ENCODE data around the gene SMOC1.

The SMOC1 gene

DNA sequence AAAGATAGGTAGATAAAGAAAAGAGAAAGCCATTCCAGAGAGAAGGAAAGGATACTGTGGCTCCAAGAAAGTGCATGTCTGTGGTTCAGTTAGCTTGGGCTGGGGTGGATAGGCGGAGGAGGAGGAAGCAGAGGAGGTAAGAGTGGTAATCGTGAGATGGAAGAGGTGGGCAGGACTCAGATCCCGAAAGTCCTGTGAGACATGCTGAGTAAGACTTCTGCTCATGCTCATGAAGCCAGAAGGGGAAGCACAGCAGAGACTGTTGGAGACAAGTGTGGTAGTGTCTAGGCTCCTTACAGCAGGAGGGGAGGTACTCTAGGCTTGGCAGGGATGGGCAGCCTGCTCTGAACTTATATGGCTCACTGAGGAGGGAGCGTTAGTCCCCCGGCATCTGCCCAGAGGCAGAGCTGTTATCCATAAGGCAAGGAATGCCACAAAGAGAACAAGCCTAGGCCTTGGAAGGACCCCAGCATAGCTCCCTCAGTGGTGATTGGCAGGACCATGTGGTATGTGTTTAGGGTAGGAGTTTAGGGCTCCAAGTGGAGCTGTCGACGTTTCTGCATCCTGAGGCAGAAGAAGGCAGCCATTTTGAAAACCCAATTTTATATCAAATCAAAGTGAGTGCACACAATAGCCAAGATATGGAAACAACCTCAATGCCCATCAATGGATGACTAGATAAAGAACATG is 135.3 kb downstream of the SMOC1 start:
- Histone ChIP-seq H3K36me3 (ENCODE audit: insufficient read depth, low read length) (no peaks in the 10 kb centered on the region), H3K4me1 (ENCODE audit: insufficient read depth, low read length) (no peaks in the 10 kb centered on the region), H3K27ac (ENCODE audit: low read depth, low read length) (no peak overlapping the region), H3K27me3 (ENCODE audit: insufficient read depth, low read length) (no peaks in the 10 kb centered on the region), H3K9ac (ENCODE audit: low read depth, low read length) (no peak overlapping the region), H3K4me3 (ENCODE audit: low read length) (no peak overlapping the region), H3K9me3 (ENCODE audit: insufficient read depth, low read depth, low read length) (no peaks in the 10 kb centered on the region)
- WGBS = 89% methylated on average over 7 of the region's 7 CpGs

DNA sequence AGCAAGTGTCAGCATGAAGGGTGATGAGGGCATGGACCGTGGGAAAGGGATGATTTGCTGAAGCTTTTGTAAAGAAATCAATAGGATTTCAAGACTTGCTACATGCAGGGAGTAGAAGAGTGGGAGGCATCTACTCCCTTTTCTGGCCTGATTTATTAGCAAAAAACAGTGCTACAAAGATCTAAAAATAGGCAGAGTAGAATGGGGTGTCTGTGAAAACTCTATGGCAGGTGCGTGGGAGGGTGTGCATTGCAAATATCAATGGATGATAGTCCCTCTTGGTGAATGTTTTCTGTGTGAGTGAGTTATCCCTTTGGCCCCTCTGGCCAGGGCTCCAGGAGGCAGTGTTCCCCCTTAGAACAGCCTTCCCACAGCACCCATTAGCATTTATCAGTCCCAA is 139.0 kb downstream of the SMOC1 start:
- H3K9me3 ChIP-seq (ENCODE audit: insufficient read depth, low read depth, low read length) = no peaks in the 10 kb centered on the region
- no peaks in the 10 kb centered on the region for H3K27me3 ChIP-seq (ENCODE audit: insufficient read depth, low read length)
- 64% methylated on average over 2 of the region's 2 CpGs for WGBS
- H3K36me3 ChIP-seq (ENCODE audit: insufficient read depth, low read length) = no peaks in the 10 kb centered on the region
- no peak overlapping the region for H3K4me3 ChIP-seq (ENCODE audit: low read length)
- H3K9ac ChIP-seq (ENCODE audit: low read depth, low read length) = no peak overlapping the region
- H3K4me1 ChIP-seq (ENCODE audit: insufficient read depth, low read length) = no peaks in the 10 kb centered on the region
- H3K27ac ChIP-seq (ENCODE audit: low read depth, low read length) = no peak overlapping the region

DNA sequence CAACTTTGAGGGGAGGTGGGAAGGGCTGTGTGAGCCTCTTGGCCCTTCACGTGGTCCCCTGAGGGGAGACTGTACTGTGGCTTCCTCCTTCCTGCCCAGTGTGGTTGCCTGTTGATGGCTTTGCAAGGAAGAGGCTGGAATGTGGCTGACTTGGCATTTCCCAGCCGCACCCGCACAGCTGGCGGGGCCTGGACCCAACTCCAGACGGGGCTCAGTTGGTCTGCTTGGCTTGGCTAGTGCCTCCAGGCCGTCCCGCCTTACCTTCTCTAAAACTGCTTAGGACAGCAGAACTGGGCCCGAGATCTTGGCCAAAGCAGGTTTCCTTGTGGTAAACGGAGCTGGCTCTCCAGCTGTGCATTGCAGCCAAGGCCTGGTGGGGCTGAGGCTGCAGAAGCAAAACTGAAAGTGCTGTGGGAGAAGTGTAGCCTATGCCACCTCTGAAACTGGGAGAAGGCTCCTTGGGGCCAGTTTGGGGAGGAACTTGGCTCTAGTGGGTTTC is 139.5 kb downstream of the SMOC1 start:
- H3K27ac ChIP-seq (ENCODE audit: low read depth, low read length) = no peak overlapping the region

DNA sequence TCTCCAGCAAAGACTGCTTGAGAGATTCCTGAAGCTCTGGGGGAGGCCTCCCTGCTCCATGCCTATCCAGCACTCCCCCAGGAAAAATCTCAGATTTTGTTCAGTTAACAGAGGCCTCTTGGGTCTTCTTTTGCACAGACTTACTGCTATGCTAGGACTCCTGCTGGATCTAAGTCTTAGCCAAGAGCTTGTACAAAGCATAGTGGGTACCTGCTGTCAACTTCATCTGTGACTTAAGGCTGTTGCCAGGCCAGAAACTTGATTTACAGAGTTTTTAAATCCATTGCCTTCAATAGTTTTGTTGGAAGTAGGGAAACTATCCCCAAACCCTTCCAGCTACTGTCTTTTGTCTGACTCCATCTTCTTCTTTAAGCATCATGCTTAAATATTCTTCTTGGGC is 140.5 kb downstream of the SMOC1 start:
- Histone ChIP-seq H3K4me1 (ENCODE audit: insufficient read depth, low read length) (no peaks in the 10 kb centered on the region), H3K27ac (ENCODE audit: low read depth, low read length) (no peak overlapping the region)

More for the DNA sequence above, 139.5 kb downstream of the SMOC1 start:
- no peaks in the 10 kb centered on the region for H3K36me3 ChIP-seq (ENCODE audit: insufficient read depth, low read length)
- H3K9ac ChIP-seq (ENCODE audit: low read depth, low read length) = no peak overlapping the region
- WGBS = 84% methylated on average over 9 of the region's 9 CpGs
- no peaks in the 10 kb centered on the region for H3K4me1 ChIP-seq (ENCODE audit: insufficient read depth, low read length)
- no peak overlapping the region for H3K4me3 ChIP-seq (ENCODE audit: low read length)
- no peaks in the 10 kb centered on the region for H3K27me3 ChIP-seq (ENCODE audit: insufficient read depth, low read length)
- no peaks in the 10 kb centered on the region for H3K9me3 ChIP-seq (ENCODE audit: insufficient read depth, low read depth, low read length)

GRCh38 chr14:70020352-70021170 is 141.3 kb downstream of the SMOC1 start:
- Histone ChIP-seq H3K4me1 (ENCODE audit: insufficient read depth, low read length) (no peaks in the 10 kb centered on the region), H3K27me3 (ENCODE audit: insufficient read depth, low read length) (no peaks in the 10 kb centered on the region), H3K9me3 (ENCODE audit: insufficient read depth, low read depth, low read length) (no peaks in the 10 kb centered on the region), H3K27ac (ENCODE audit: low read depth, low read length) (no peak overlapping the region), H3K36me3 (ENCODE audit: insufficient read depth, low read length) (no peaks in the 10 kb centered on the region), H3K9ac (ENCODE audit: low read depth, low read length) (no peak overlapping the region), H3K4me3 (ENCODE audit: low read length) (no peak overlapping the region)
- 71% methylated on average over 8 of the region's 8 CpGs for WGBS

More for the DNA sequence above, 140.5 kb downstream of the SMOC1 start:
- no peaks in the 10 kb centered on the region for H3K9me3 ChIP-seq (ENCODE audit: insufficient read depth, low read depth, low read length)
- H3K4me3 ChIP-seq (ENCODE audit: low read length) = no peak overlapping the region
- H3K9ac ChIP-seq (ENCODE audit: low read depth, low read length) = no peak overlapping the region
- no peaks in the 10 kb centered on the region for H3K36me3 ChIP-seq (ENCODE audit: insufficient read depth, low read length)
- H3K27me3 ChIP-seq (ENCODE audit: insufficient read depth, low read length) = no peaks in the 10 kb centered on the region

GRCh38 chr14:70021548-70022220 is 142.5 kb downstream of the SMOC1 start:
- Histone ChIP-seq H3K36me3 (ENCODE audit: insufficient read depth, low read length) (no peaks in the 10 kb centered on the region), H3K4me3 (ENCODE audit: low read length) (no peak overlapping the region), H3K4me1 (ENCODE audit: insufficient read depth, low read length) (no peaks in the 10 kb centered on the region), H3K9me3 (ENCODE audit: insufficient read depth, low read depth, low read length) (no peaks in the 10 kb centered on the region), H3K27me3 (ENCODE audit: insufficient read depth, low read length) (no peaks in the 10 kb centered on the region), H3K27ac (ENCODE audit: low read depth, low read length) (no peak overlapping the region), H3K9ac (ENCODE audit: low read depth, low read length) (no peak overlapping the region)
- WGBS = 92% methylated on average over 8 of the region's 8 CpGs

DNA sequence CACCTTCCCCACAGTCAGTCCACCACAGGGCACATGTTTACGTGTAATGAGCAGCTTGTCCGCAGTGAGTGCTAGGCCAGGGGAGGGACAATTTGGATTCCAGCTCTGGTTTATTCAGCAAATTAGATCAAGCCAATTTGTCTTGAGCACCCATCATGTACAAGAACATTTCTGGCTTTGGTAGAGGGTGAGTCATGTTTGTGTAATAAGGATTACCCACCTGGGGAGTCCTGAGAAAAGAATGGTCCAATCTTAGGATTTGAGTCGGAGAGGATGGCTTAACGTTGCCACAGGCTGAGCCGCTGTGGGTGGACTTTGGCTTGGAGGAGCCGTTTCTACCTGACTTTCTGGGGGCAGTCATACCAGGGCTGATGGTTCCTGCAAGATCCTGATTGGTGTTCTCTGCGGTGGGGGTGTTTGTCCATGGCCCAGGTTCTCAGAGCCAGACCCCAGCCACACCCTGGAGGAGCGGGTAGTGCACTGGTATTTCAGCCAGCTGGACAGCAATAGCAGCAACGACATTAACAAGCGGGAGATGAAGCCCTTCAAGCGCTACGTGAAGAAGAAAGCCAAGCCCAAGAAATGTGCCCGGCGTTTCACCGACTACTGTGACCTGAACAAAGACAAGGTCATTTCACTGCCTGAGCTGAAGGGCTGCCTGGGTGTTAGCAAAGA is 143.7 kb downstream of the SMOC1 start:
- H3K27ac ChIP-seq (ENCODE audit: low read depth, low read length) = no peak overlapping the region
- 95% methylated on average over 15 of the region's 15 CpGs for WGBS
- no peak overlapping the region for H3K4me3 ChIP-seq (ENCODE audit: low read length)
- H3K36me3 ChIP-seq (ENCODE audit: insufficient read depth, low read length) = no peaks in the 10 kb centered on the region
- no peaks in the 10 kb centered on the region for H3K27me3 ChIP-seq (ENCODE audit: insufficient read depth, low read length)
- H3K9me3 ChIP-seq (ENCODE audit: insufficient read depth, low read depth, low read length) = no peaks in the 10 kb centered on the region
- no peaks in the 10 kb centered on the region for H3K4me1 ChIP-seq (ENCODE audit: insufficient read depth, low read length)
- H3K9ac ChIP-seq (ENCODE audit: low read depth, low read length) = no peak overlapping the region

- no peaks in the 10 kb centered on the region for H3K36me3 ChIP-seq (ENCODE audit: insufficient read depth, low read length)
- H3K9me3 ChIP-seq (ENCODE audit: insufficient read depth, low read depth, low read length) = no peaks in the 10 kb centered on the region
- no peaks in the 10 kb centered on the region for H3K4me1 ChIP-seq (ENCODE audit: insufficient read depth, low read length)
- no peak overlapping the region for H3K9ac ChIP-seq (ENCODE audit: low read depth, low read length)
- 94% methylated on average over 1 of the region's 1 CpG for WGBS
- no peaks in the 10 kb centered on the region for H3K27me3 ChIP-seq (ENCODE audit: insufficient read depth, low read length)
- no peak overlapping the region for H3K4me3 ChIP-seq (ENCODE audit: low read length)
- H3K27ac ChIP-seq (ENCODE audit: low read depth, low read length) = no peak overlapping the region
Observed at GRCh38 chr14:70023871-70024270, 144.7 kb downstream of the SMOC1 start.

- Histone ChIP-seq H3K4me3 (ENCODE audit: low read length) (no peak overlapping the region), H3K9ac (ENCODE audit: low read depth, low read length) (no peak overlapping the region), H3K27me3 (ENCODE audit: insufficient read depth, low read length) (no peaks in the 10 kb centered on the region), H3K4me1 (ENCODE audit: insufficient read depth, low read length) (peaks cover 9% of the 10 kb centered on the region), H3K36me3 (ENCODE audit: insufficient read depth, low read length) (no peaks in the 10 kb centered on the region), H3K27ac (ENCODE audit: low read depth, low read length) (no peak overlapping the region), H3K9me3 (ENCODE audit: insufficient read depth, low read depth, low read length) (no peaks in the 10 kb centered on the region)
- WGBS = 39% methylated on average over 17 of the region's 17 CpGs
Observed at GRCh38 chr14:70027785-70028428, 148.7 kb downstream of the SMOC1 start.

DNA sequence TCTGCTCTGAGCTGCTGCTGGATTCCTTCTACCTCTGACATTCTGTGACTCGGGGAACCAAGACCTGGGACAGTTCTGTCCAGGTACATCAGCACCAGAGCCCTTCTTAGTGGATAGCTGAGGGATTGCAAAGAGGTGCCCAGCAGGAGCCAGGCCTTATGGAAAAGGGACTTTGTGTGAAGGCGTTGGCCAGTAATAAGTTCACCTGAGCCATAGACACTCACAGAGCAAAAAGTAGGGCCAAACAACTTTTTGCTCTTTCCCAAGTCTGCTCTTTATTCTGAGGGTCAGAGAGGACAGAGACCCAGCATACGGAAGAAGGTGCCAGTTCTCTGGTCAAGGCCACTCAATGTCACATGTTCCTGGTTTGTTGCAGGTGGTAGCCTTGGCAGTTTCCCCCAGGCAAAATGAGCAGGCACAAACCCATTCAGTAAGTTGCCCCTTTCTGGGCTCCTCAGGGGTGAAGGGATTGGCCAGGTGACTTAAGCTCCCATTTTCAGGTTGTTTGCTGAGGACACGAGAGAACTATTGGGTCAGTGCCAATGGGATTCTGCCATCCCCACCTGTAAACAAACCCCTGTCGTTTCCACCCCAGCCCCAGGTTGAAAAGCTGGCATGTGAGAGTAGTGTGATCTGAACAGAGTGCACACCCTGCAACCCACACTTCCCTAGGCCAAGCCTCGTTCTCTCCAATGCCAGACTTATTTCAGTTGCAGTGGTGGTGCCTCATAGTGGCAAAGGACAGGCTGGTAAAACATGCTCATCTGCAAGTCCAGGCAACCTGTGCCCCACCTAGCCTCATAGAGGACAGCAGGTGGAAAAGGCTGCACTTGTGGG is 150.3 kb downstream of the SMOC1 start:
- peaks cover 14% of the 10 kb centered on the region for H3K4me1 ChIP-seq (ENCODE audit: insufficient read depth, low read length)
- H3K36me3 ChIP-seq (ENCODE audit: insufficient read depth, low read length) = no peaks in the 10 kb centered on the region
- no peak overlapping the region for H3K27ac ChIP-seq (ENCODE audit: low read depth, low read length)
- no peaks in the 10 kb centered on the region for H3K9me3 ChIP-seq (ENCODE audit: insufficient read depth, low read depth, low read length)
- WGBS = 91% methylated on average over 5 of the region's 6 CpGs
- H3K27me3 ChIP-seq (ENCODE audit: insufficient read depth, low read length) = no peaks in the 10 kb centered on the region
- H3K4me3 ChIP-seq (ENCODE audit: low read length) = no peak overlapping the region
- H3K9ac ChIP-seq (ENCODE audit: low read depth, low read length) = no peak overlapping the region
